HG02571 (cell line): ENCODE data around the gene SERPINA5.

Experiments used
- ATAC-seq: cut with Tn5 transposase; IDR thresholded peaks from one replicate; pipeline ENCODE4 v1.9.1; 2021; ENCODE audit warnings: mild to moderate bottlenecking, moderate library complexity; ENCODE audit not compliant: unreplicated experiment

Gene SERPINA5

GRCh38 chr14:94581127-94581999 is at the start of gene SERPINA5:
SERPINA5 (plus strand) TSS chr14:94581426; CDS start chr14:94587363, 5,937 bp downstream.
- no peak for ATAC-seq

DNA sequence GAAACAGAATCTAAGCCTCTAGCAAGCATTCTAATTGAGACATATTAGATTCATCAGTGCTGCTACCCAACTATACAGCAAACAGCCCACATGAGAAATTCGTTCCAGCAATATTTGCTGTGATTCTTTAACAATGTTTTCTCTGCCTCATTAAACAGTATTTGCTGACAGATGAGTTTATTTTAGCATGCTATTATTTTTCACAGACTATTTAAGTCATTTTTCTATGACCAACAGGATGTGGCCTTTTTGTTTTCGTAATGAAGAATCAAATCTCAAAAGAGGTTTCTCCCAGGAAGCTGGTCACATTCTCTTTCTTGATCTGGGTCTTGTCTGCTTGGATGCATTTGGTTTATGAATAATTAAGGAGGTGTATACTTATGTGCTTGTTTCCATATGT is 48.8 kb upstream of the SERPINA5 start:
- ATAC-seq: no peak

- ATAC-seq: no peak
Observed at GRCh38 chr14:94535506-94535905, 45.7 kb upstream of the SERPINA5 start.

GRCh38 chr14:94536836-94537235 is 44.4 kb upstream of the SERPINA5 start:
- ATAC-seq: no peak

- no peak for ATAC-seq
Observed at GRCh38 chr14:94538070-94538740, 43.0 kb upstream of the SERPINA5 start.

DNA sequence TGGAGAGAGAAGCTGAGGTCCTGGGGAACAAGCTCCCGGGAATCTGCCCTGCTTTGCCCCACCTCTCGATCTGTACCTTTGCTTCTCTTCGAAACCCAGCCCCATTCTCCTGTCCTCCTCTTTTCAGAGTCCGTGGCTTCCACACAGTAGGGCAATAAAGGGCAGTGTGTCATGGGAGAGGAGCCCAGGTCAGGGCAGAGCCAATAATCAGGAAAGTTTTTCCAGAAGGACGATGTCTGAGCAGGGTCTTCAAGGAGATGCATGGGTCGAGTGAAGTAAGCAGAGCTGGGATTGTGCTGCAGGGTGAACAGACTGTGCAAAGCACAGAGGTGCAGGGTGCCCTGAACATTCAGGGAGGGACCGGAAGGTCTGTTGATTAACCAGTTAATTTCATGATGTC is 42.0 kb upstream of the SERPINA5 start:
- no peak for ATAC-seq

- no peak for ATAC-seq
Observed at GRCh38 chr14:94540031-94540794, 41.0 kb upstream of the SERPINA5 start.

DNA sequence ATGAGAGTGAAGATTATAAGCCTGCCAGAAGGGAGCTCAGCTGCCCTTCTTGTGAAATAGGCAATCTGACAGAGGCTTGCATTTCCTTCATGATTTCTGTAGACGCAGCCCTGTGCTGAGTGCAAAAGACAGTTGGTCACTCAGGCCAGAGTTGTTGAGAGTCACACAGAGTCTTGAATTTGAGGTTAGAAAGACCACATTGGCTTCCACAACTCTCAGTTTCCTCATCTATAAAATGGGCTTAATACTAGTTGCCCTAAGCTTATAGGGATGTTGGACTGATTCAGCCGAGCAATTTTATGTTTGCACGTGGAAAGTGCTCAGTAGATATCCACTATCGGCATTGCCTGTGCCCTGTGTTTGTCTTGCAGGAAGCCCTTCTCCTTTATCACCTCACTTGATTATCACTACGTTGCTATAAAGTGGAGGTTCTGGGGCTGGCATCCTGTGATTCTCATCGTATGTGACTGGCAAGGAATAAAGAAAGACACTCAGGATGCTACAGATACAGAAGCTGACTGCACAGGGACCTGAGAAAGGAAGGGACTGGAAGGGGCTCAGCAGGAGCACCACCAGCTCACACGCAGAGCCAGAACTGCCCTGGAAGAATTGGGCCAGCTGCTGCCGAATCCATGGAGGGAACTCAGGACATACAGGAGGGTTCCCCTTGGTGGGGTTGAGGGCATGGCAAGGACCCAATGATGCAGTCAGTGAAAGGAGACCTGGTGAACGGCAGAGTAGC is 39.8 kb upstream of the SERPINA5 start:
- ATAC-seq: no peak

- no peak for ATAC-seq
Observed at GRCh38 chr14:94542111-94542810, 39.0 kb upstream of the SERPINA5 start.

DNA sequence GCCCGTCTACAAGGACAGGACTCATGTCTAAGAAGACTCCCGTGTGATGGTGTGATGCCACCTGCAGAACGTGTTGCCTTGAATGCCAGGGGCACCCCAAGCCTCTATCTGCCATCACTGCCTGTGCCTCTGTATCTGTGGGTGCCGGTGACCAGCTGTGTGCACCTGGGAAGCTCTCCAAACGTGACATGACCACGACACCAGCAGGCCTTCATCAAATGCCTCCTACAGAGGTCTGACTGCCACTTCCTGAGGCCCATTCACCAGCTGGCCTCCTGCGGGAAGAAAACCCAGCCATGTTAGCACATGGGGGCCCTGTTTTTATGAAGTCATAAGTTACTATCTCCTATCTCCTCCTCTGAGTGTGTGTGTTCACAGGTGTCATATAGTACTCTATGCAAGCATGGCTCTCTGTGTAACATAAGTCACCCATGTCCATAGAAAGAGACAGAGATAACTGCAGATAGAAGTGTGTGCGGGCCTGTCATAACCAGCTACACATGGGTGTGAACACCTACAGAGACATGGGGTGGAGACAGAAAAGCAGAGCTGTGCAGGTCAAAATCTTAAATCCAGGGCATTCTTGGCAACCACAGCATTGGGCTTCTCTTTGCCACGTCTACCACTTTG is 38.3 kb upstream of the SERPINA5 start:
- no peak for ATAC-seq

GRCh38 chr14:94543449-94544124 is 37.6 kb upstream of the SERPINA5 start:
- no peak for ATAC-seq

DNA sequence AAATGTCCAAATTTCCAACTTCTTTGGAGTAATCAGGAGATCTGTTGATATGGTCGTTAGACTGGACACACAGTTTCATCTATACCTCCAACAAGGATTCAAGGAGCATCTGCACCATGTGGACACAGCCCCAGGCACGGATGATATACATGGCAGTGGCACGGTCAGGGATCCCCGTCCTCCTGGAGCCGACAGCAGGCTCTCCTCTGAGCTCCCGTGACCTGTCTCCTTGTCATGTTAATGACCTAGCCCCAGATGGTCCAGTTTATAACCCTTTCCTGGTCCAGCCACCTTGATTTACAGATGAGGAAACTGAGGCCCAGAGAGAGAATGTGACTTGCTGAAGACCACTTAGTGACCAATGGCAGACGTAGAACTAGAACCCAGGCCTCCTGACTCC is 36.5 kb upstream of the SERPINA5 start:
- ATAC-seq: no peak

DNA sequence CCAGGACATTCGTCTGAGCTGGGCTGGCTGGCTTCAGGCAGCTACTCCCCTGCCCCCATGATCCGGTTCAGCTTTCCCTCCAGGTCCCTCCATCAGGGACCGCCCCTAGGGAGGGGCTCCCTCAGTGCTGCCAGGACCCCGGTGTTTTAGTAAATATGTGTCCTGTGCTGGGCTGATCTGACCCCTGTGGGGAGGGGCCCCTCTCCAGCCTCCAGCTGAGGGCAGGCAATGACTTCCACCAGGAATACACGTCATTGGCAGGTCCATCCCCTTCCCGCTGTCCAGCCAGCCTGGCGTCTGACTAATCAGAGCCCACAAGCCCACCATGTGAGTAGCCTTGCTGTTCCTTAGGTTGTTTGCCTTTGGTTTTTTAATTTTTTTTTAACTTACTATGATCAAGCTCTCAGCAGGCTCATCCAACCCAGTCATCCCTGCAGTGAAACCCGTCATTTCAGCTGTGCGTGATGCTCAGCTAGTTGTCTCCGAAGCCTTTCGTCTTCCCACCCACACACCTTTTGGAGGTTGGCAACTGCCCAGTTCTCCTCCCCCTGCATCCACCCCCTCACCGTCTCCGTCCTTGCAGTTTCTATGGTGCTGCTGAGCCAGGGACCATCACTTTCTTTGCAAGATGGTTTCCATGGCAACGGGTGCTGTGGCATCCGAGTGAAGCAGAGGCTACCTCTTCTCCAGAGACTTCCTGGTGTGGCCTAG is 35.9 kb upstream of the SERPINA5 start:
- no peak for ATAC-seq

DNA sequence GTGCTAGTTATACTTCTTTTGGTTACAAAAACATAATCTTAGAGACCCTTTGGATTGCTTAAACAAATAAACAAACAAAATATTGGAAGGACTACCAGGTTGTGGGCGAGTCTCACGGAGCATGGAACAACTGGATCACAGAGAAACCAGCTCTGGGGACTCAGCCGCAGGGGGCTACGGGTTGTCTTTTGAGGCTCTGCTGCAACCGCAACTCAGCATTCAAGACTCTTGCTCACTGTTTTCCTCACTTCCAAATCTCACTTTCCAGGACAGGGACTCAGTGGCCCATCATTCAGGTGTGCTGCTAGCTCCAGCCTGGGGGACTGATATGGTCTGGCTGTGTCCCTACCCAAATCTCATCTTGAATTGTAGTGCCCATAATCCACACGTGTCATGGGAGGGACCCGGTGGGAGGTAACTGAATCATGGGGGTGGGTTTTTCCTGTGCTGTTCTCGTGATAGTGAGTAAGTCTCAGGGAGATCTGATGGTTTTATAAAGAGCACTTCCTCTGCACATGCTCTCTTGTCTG is 34.0 kb upstream of the SERPINA5 start:
- no peak for ATAC-seq

DNA sequence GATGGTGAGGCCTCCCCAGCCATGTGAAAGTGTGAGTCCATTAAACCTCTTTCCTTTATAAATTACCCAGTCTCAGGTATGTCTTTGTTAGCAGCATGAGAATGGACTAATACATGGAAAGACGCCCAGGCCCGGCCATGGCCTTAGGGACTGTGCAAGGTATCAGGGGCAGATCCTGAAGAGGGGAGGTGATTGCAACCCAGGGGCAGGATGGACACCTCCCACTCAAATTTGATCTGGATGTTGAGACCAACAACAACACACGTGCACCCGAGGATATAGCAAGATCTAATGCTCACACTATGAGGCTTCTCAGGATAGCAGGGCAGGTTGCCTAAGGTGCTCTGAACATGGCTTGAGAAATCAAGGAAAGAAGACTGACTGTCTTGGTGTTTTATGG is 33.5 kb upstream of the SERPINA5 start:
- no peak for ATAC-seq

DNA sequence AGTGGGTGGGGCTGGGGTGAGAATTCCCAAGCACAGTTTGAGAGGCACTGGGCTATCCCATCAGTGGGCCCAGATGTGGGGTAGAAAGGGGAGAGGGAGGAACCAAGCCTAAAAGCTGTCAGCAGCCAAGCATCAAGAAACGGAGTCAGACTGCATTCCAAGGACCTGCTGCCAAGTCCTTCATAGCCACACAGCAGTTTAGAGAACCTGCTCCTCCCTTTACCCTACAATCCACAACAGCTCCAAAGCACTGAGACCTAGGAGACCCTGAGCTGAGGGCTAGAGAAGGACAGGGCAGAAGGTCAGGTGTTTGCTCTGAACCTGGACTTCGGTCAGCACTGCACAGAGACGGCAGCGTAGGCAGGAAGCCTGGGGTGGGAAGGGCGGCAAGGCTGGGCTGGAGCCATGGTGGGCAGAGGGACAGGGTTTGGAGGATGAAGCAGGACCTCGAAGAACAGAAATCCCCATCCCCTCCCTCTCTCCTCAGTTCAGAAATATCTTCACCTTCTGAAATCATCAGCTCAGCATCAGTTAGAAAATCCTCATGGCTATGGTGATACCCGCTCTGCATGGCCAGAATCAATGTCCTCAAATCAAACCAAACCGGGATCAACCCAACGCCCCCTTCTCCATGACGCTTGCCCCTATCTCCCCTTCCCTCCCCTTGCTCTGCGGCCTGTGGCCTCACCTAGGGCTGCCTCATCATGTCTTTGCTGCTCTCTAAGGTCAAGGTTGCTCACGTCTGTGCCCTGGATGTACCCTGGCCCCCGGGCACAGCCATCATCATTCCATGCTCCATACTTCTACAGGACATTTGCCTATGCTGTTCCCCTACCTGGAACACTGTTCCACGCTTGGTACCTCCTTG is 32.9 kb upstream of the SERPINA5 start:
- no peak for ATAC-seq
